Effector memory CD4-positive, alpha-beta T cell (primary cell): ENCODE data around the gene SLC35F3.

Source experiments
- DNase-seq, 3 donors: peaks; one replicate each; pipeline ENCODE4 v3.0.0-alpha.2; 2020
- H3K27ac ChIP-seq: 2 replicates; pipeline ENCODE4 v1.7.0; 2013; ENCODE audit warnings: mild to moderate bottlenecking, low read length, moderate library complexity; ENCODE audit not compliant: insufficient read depth, poor library complexity, severe bottlenecking
- H3K27me3 ChIP-seq: replicated peaks from 2 replicates; pipeline ENCODE4 v1.7.0; 2013; ENCODE audit warnings: mild to moderate bottlenecking, low read length; ENCODE audit not compliant: insufficient read depth, control insufficient read depth, poor library complexity, severe bottlenecking
- H3K36me3 ChIP-seq: 2 replicates; pipeline ENCODE4 v1.7.0; 2013; ENCODE audit warnings: mild to moderate bottlenecking, low read length, moderate library complexity; ENCODE audit not compliant: control insufficient read depth, insufficient read depth
- H3K4me1 ChIP-seq: 2 replicates; pipeline ENCODE4 v1.7.0; 2013; ENCODE audit warnings: low read length, mild to moderate bottlenecking; ENCODE audit not compliant: control insufficient read depth, insufficient read depth, poor library complexity, severe bottlenecking
- H3K4me3 ChIP-seq: 2 replicates; pipeline ENCODE4 v1.7.0; 2013; ENCODE audit warnings: low read length, low read depth, mild to moderate bottlenecking; ENCODE audit not compliant: insufficient read depth, poor library complexity, severe bottlenecking
- H3K9me3 ChIP-seq: 2 replicates; pipeline ENCODE4 v1.7.0; 2013; ENCODE audit warnings: mild to moderate bottlenecking, low read length, moderate library complexity; ENCODE audit not compliant: control insufficient read depth

The SLC35F3 gene

DNA sequence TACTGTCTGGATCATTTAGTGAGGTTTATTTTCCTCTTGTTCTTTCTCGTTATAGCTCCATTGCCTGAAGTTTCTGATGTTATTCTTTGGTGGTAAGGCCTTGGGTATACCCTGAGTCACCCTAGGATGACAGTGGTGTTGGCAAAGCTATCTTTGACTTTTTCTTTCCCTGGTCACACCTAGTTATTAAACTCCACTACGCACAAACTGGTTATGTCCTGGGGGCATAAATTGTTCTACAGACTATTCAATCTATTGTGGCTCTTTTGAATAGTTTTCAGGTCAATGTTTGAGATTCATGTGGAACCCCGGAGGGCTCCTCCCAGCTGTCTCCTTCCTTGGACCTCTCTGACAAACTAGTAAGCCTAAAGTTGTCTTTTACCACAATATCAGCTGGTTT lies 157.7 kb downstream of the SLC35F3 start:
- no peak for DNase-seq
- H3K27me3 ChIP-seq = peaks cover 2% of the 10 kb centered on the region
- H3K36me3 ChIP-seq = no peaks in the 10 kb centered on the region
- no peaks in the 10 kb centered on the region for H3K9me3 ChIP-seq
- H3K4me1 ChIP-seq = no peaks in the 10 kb centered on the region
- H3K4me3 ChIP-seq = no peak overlapping the region
- no peak overlapping the region for H3K27ac ChIP-seq

DNA sequence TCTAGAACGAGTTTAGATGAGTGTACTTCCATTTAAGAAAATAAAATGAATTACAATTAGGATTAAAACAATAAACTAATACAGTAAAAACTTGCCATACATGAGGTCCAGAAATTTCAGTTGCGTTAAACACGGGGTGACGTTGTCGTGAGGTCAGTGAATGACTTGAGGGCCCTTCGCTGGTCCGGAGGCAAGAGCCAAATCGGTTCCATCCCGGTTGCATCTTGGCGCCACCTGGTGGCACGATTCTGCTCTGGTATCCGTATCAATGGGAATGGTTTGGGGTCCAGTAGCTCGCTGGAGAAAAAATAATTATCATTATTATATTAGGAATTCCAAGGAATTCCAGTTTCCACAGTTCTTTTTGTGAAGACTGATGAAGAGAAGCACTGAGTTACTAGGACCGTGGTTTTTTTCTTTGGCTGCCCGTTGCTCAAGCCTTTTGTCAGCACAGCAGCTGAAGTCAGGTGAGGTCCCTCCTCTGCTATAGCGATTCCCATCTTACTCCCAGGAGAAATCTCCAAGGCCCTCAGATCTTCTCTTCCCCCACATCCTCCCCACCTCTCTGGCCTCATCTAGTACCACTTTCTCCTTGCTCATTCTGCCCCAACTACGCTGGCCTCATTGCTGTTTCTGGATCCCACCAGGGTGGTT lies 161.4 kb downstream of the SLC35F3 start:
- H3K27ac ChIP-seq = no peak overlapping the region
- H3K36me3 ChIP-seq = no peaks in the 10 kb centered on the region
- H3K4me3 ChIP-seq = no peak overlapping the region
- peak; percentile 13 to 54 (median 29) for DNase-seq
- no peaks in the 10 kb centered on the region for H3K9me3 ChIP-seq
- no peaks in the 10 kb centered on the region for H3K4me1 ChIP-seq
- peaks cover 2% of the 10 kb centered on the region for H3K27me3 ChIP-seq

DNA sequence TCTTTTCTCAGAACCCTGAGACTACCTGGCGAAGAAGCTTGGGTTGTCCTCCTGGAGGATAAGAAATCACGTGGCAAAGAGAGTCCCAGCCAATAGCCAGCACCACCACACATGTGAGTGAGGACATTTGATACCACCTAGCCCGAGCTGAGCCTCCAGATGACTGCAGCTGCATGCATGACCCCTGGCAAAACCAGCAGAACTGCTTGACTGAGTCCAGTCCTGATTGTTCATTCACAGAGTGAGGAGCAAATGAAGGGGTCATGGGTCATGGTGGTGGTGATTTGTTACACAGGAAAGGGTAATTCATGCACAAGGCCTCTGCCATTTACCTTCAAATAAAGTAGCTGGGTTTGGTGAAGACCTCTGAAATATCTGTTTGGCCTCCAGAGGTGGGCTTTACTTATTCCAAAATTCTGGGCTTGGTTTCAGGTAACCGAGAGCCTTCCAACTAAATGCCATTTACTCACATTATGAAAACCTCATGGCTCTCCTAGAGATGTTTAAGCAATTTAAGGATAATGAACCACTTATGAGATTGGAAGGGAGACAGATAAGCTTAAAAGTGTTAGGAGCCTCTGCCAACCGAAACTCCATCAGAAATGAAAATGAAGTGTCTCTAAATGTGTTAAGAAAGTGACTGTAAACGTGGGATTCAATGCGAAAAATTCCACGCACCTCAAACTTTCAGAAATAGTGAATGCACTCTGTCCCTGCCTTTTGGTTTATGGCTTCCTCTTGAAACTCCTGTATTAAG lies 163.3 kb downstream of the SLC35F3 start:
- Histone ChIP-seq H3K4me3 (no peak overlapping the region), H3K4me1 (no peaks in the 10 kb centered on the region), H3K9me3 (no peaks in the 10 kb centered on the region), H3K36me3 (no peaks in the 10 kb centered on the region), H3K27ac (no peak overlapping the region), H3K27me3 (peaks cover 2% of the 10 kb centered on the region)
- DNase-seq = no peak

DNA sequence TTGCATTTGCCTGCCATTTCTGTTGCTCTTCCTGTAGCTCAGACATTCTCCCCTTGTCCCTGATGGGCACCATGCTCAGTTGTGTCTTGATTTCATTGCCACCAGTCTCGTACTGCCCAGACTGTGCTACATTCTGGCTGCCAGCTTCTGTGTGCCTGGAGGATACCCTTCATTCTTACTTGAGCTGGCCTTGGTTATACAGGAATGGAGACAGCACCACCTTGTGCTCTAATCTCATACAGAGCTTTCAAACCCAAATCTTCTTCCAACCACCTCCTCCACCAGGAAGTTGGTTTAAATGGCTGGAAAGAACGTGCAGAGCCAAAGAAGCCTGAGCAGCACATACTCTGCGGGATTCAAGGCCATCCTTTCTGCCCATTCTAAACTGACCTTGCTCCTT lies 165.3 kb downstream of the SLC35F3 start:
- no peak for DNase-seq
- H3K4me1 ChIP-seq = no peaks in the 10 kb centered on the region

DNA sequence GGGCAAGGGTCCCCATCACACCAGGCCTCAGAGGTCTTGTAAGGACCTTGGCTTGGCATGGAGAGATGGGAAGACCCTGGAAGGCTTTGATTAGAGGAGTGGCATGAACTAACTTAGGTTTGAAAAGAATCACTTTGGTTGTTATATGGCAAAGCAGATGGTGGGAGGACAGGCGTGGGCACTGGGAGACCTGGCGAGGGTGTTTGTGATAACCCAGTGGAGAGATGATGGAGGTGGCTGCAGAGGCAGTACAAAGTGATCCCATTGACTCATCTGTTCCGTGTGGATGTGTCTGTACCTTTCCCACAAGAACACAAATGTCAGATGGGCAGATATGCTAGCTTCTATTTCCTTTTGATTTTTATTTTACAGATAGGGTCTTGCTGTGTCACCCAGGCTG lies 168.3 kb downstream of the SLC35F3 start:
- no peaks in the 10 kb centered on the region for H3K4me1 ChIP-seq
- no peaks in the 10 kb centered on the region for H3K9me3 ChIP-seq
- no peak for DNase-seq
- H3K4me3 ChIP-seq = no peak overlapping the region
- no peak overlapping the region for H3K27ac ChIP-seq
- H3K36me3 ChIP-seq = no peaks in the 10 kb centered on the region
- H3K27me3 ChIP-seq = no peaks in the 10 kb centered on the region

More for the DNA sequence above, 165.3 kb downstream of the SLC35F3 start:
- Histone ChIP-seq H3K27ac (no peak overlapping the region), H3K9me3 (no peaks in the 10 kb centered on the region), H3K36me3 (no peaks in the 10 kb centered on the region), H3K27me3 (peaks cover 2% of the 10 kb centered on the region), H3K4me3 (no peak overlapping the region)

DNA sequence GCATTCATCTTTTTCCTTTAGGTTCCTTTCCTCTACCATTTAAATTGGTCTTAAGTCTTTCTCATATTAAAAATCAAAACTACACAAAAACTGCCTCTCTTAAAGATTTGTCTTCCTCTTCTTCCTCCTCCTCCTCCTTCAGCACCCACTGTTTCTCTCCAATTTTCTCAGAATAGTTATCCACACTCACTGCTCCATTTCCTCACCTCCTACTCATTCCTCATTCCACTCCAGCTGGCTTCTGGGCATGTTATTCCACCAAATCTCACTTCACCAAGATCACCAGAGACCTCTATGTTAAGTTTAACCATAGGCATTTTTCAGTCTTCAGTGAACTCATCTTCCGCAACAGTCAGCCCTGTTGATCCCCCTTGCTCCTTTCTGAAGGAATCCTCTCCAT lies 173.7 kb downstream of the SLC35F3 start:
- no peaks in the 10 kb centered on the region for H3K9me3 ChIP-seq
- H3K27me3 ChIP-seq = no peaks in the 10 kb centered on the region
- no peak overlapping the region for H3K27ac ChIP-seq
- no peaks in the 10 kb centered on the region for H3K36me3 ChIP-seq
- H3K4me3 ChIP-seq = no peak overlapping the region
- DNase-seq = no peak
- H3K4me1 ChIP-seq = no peaks in the 10 kb centered on the region

DNA sequence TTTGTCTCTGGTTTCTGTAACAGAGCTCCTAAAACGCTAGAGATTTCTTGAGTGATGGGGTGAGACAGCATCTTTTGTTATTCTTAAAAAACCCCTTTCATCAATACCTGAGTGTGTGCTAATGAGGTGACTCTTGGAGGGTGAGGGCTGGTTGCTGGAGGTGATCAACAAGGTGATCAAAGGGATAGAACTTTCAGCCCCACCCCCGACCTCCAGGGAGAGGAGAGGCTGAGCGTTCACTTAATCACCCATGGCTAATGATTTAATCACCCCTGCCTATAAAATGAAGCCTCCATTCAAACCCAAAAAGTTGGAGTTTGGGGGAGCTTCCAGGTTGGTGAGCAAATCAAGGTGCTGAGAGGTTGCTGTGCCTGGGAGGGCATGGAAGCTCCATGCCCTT lies 175.4 kb downstream of the SLC35F3 start:
- Histone ChIP-seq H3K36me3 (no peaks in the 10 kb centered on the region), H3K4me3 (no peak overlapping the region), H3K9me3 (no peaks in the 10 kb centered on the region), H3K27me3 (no peaks in the 10 kb centered on the region), H3K27ac (no peak overlapping the region), H3K4me1 (no peaks in the 10 kb centered on the region)
- DNase-seq = no peak

DNA sequence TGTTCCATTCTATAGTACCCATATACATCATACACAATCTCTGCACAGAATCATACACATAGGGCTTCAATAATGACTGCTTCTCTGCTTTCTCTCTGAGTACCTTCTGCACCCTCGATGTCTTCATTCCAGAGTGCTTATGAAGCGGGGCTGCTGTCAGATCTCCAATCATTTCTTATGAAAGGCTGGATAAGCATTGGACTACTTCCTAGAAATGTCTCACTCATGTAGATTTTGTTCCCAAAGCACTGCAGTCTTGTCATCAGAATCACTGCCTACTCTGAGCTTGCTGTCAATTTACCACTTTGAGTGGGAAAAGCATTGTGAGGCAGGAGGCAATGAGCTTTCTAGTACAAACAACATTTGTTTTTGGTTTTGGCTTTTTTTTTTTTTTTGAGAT lies 179.0 kb downstream of the SLC35F3 start:
- Histone ChIP-seq H3K27me3 (no peaks in the 10 kb centered on the region), H3K4me1 (no peaks in the 10 kb centered on the region), H3K9me3 (no peaks in the 10 kb centered on the region), H3K4me3 (no peak overlapping the region), H3K36me3 (no peaks in the 10 kb centered on the region), H3K27ac (no peak overlapping the region)
- no peak for DNase-seq

DNA sequence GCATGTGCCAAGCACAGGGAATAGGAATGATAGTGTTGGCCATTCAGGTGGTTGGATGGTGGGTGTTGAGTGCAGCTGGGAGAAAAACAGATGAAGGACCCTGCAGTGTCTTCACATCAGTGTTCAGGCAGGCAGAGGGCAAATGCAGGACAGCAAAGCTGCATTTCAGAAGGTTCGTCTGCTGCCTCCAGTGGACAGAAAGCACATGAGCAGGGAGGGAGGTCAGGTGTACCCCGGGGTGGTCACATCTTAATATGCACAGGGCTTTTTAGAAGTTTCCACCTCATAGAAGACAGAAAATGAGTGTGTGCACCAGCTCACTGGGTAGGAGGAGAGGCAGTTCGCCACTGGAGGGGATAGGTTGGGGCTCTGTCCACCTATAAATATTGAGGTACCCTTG lies 184.9 kb downstream of the SLC35F3 start:
- no peak overlapping the region for H3K4me3 ChIP-seq
- no peaks in the 10 kb centered on the region for H3K36me3 ChIP-seq
- no peaks in the 10 kb centered on the region for H3K27me3 ChIP-seq
- no peak for DNase-seq
- no peaks in the 10 kb centered on the region for H3K9me3 ChIP-seq
- H3K27ac ChIP-seq = no peak overlapping the region
- no peaks in the 10 kb centered on the region for H3K4me1 ChIP-seq

DNA sequence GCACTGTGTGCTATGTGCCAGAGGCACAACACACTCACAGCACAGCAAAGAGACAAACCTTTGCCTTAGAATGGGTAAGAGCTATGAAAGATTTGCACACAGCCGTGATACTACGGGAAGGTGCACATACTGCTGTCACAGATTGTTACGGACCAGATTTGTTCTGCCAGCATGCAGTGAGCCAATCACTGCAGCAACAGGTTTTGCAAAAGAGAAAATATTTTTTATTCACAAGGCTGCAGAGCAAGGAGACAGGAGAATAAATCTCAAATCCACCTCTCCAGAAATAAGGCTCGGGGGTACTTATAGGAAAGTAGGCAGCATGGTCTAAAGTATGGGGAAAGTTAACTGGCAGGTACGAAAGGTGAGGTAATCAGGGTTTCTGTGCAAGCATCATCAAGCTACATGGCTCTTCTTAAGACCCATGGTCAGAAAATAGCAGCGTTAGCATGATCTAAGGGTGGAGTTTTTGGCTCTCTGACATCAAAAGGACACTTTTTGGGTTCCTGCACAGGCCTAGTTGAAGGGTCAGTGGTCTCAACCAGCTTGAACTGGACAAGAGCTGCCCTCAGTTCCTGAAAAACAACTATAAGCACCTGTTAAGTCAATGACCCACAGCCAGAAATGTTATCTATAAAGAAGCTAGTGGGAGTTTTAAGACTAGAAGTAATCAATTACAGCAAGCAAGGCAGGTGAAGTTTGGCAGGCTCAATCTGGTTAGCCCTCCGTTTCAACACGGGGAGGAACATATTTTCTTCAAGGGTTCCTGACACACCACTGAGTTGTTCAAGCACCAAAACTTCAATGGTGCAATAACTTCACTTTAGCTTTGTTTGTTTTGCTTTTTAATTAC lies 186.0 kb downstream of the SLC35F3 start:
- H3K4me1 ChIP-seq = no peaks in the 10 kb centered on the region
- H3K27me3 ChIP-seq = no peaks in the 10 kb centered on the region
- no peak for DNase-seq
- H3K36me3 ChIP-seq = no peaks in the 10 kb centered on the region
- no peak overlapping the region for H3K4me3 ChIP-seq
- H3K27ac ChIP-seq = no peak overlapping the region
- no peaks in the 10 kb centered on the region for H3K9me3 ChIP-seq
